WTC11 (cell line): ENCODE measurements around the gene TKT. TPM values are rescaled to one million over a fixed set of nuclear protein-coding genes. Genes with fewer than 3 reads are reported as not detected.
A peak's percentile ranks its signal among the peaks of the same experiment; 100 is the strongest.

ENCODE experiments used
- ATAC-seq: fragments of 200-7000 bp; cut with Tn5 transposase; 2 replicates; pipeline ENCODE4 v1.10.0; 2021; ENCODE audit warnings: mild to moderate bottlenecking, moderate library complexity
- CTCF ChIA-PET: fragments of 300-600 bp; sonication (Branson Sonifier 250); formaldehyde crosslinking; loops from one replicate; lab custom pipeline; 2021; ENCODE audit warnings: antibody characterized with exemption; lab: Charles Lee
- POLR2A ChIA-PET: fragments of 350-600 bp; sonication (Branson Sonifier 250); formaldehyde crosslinking; loops from one replicate; lab custom pipeline; 2021; ENCODE audit warnings: antibody characterized with exemption; lab: Charles Lee
- DNase-seq: peaks from one replicate; pipeline ENCODE4 v3.0.0; 2021; ENCODE audit warnings: low spot score
- H3K27ac Mint-ChIP-seq: 2 replicates; pipeline ENCODE4 v1.8.0; 2021; ENCODE audit warnings: mixed read lengths
- H3K27me3 Mint-ChIP-seq: 2 replicates; pipeline ENCODE4 v1.8.0; 2021; ENCODE audit warnings: low read depth, mild to moderate bottlenecking, moderate library complexity, mixed read lengths
- H3K36me3 Mint-ChIP-seq: 2 replicates; pipeline ENCODE4 v1.8.0; 2021; ENCODE audit warnings: mixed read lengths
- H3K4me1 Mint-ChIP-seq: 2 replicates; pipeline ENCODE4 v1.8.0; 2022; ENCODE audit warnings: mixed read lengths
- H3K4me3 Mint-ChIP-seq: 2 replicates; pipeline ENCODE4 v1.8.0; 2021; ENCODE audit warnings: mild to moderate bottlenecking, moderate library complexity, mixed read lengths
- H3K9me3 Mint-ChIP-seq: 2 replicates; pipeline ENCODE4 v1.8.0; 2021; ENCODE audit warnings: mixed read lengths
- CBFB ChIP-seq: sonication (generic); formaldehyde crosslinking; IDR thresholded peaks from 2 replicates; pipeline ENCODE4 v1.8.1; 2022; ENCODE audit warnings: mild to moderate bottlenecking, low read depth, missing genetic modification reagents
- KAT7 ChIP-seq: sonication (generic); formaldehyde crosslinking; IDR thresholded peaks from 2 replicates; pipeline ENCODE4 v1.8.1; 2023; ENCODE audit warnings: missing genetic modification reagents, mild to moderate bottlenecking, borderline replicate concordance
- OVOL2 ChIP-seq: fragments of 250-450 bp; sonication (Bioruptor Pico); IDR thresholded peaks from 2 replicates; pipeline ENCODE4 v1.9.0; 2021; ENCODE audit warnings: mild to moderate bottlenecking, borderline replicate concordance
- RELA ChIP-seq: sonication (generic); formaldehyde crosslinking; IDR thresholded peaks from 2 replicates; pipeline ENCODE4 v1.8.1; 2022; ENCODE audit warnings: missing genetic modification reagents, mild to moderate bottlenecking, borderline replicate concordance
- TEAD4 ChIP-seq: sonication (generic); formaldehyde crosslinking; IDR thresholded peaks from 2 replicates; pipeline ENCODE4 v1.8.0; 2022; ENCODE audit warnings: mild to moderate bottlenecking, missing genetic modification reagents
- ZNF121 ChIP-seq: sonication (generic); formaldehyde crosslinking; IDR thresholded peaks from 2 replicates; pipeline ENCODE4 v1.8.0; 2023; ENCODE audit warnings: missing genetic modification reagents
- ZNF138 ChIP-seq: sonication (generic); formaldehyde crosslinking; conservative IDR thresholded peaks from 2 replicates; pipeline ENCODE4 v1.8.1; 2022; ENCODE audit warnings: mild to moderate bottlenecking, moderate library complexity, missing genetic modification reagents
- total RNA-seq: library from RNA; stranded (reverse); gene quantifications from 3 replicates; pipeline ENCODE4 v1.2.3, GENCODE V29; 2021
- TF ChIP-seq, protein P1 (sequence below): sonication (generic); formaldehyde crosslinking; IDR thresholded peaks from 2 replicates; pipeline ENCODE4 v1.8.0; 2022; ENCODE audit warnings: mild to moderate bottlenecking, missing genetic modification reagents
- TF ChIP-seq, protein P2 (sequence below): sonication (generic); formaldehyde crosslinking; IDR thresholded peaks from 2 replicates; pipeline ENCODE4 v1.8.1; 2022; ENCODE audit warnings: low read depth, mild to moderate bottlenecking, moderate library complexity, missing genetic modification reagents, borderline replicate concordance
- TF ChIP-seq, protein P3 (sequence below): fragments of 250-450 bp; sonication (Bioruptor Pico); IDR thresholded peaks from 2 replicates; pipeline ENCODE4 v1.9.0; 2021; ENCODE audit warnings: mild to moderate bottlenecking, borderline replicate concordance
- TF ChIP-seq, protein P4 (sequence below): sonication (generic); formaldehyde crosslinking; IDR thresholded peaks from 2 replicates; pipeline ENCODE4 v1.8.1; 2022; ENCODE audit warnings: mild to moderate bottlenecking, moderate library complexity, missing genetic modification reagents
- TF ChIP-seq, protein P5 (sequence below): fragments of 200-600 bp; IDR thresholded peaks from 2 replicates; pipeline ENCODE4 v1.8.0; 2022; ENCODE audit warnings: antibody characterized with exemption
- TF ChIP-seq, protein P6 (sequence below): sonication (generic); formaldehyde crosslinking; IDR thresholded peaks from 2 replicates; pipeline ENCODE4 v1.8.0; 2023; ENCODE audit warnings: missing genetic modification reagents, mild to moderate bottlenecking, borderline replicate concordance
- TF ChIP-seq, protein P7 (sequence below): sonication (generic); formaldehyde crosslinking; IDR thresholded peaks from 2 replicates; pipeline ENCODE4 v1.8.1; 2023; ENCODE audit warnings: mild to moderate bottlenecking, missing genetic modification reagents, borderline replicate concordance
- TF ChIP-seq, protein P8 (sequence below): sonication (generic); formaldehyde crosslinking; IDR thresholded peaks from 2 replicates; pipeline ENCODE4 v1.8.0; 2022; ENCODE audit warnings: mild to moderate bottlenecking, missing genetic modification reagents

The TKT gene
- total RNA-seq, 1 experiment from 2014 or later, result 1,040 TPM

DNA sequence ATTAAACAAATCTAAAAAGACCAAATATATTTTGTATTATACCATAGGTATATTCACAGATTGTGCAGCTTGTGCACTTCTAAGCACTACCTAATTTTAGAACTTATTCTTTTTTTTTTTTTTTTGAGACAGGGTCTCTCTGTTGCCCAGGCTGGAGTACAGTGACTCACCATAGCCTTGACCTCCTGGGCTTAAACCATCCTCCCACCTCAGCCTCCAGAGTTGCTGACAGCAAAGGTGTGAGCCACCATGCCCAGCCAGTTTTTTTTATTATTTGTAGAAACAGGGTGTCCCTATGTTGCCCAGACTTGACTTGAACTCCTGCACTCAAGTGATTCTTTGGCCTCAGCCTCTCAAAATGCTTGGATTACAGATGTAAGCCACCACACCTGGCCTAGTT lies 11.9 kb upstream of the TKT start:
- ATAC-seq, result no peak
- POLR2A ChIA-PET, result no interaction called here
- Mint-ChIP-seq H3K4me3 (no peak overlapping the region), H3K4me1 (peaks cover 29% of the 10 kb centered on the region), H3K36me3 (no peaks in the 10 kb centered on the region), H3K9me3 (no peaks in the 10 kb centered on the region), H3K27ac (peak overlapping the region; percentile 54; the same call in 1 of the 2 replicates), H3K27me3 (no peaks in the 10 kb centered on the region)
- DNase-seq, result no peak
- TF ChIP-seq TEAD4 (CRISPR knock-in tag) (no peak), ZNF121 (CRISPR knock-in tag) (no peak), KAT7 (CRISPR knock-in tag) (no peak), OVOL2 (CRISPR knock-in tag) (no peak), CBFB (CRISPR knock-in tag) (no peak), RELA (CRISPR knock-in tag) (no peak), ZNF138 (no peak)
- TF ChIP-seq, protein P1, sequence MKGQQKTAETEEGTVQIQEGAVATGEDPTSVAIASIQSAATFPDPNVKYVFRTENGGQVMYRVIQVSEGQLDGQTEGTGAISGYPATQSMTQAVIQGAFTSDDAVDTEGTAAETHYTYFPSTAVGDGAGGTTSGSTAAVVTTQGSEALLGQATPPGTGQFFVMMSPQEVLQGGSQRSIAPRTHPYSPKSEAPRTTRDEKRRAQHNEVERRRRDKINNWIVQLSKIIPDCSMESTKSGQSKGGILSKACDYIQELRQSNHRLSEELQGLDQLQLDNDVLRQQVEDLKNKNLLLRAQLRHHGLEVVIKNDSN, result no peak
- TF ChIP-seq, protein P2, sequence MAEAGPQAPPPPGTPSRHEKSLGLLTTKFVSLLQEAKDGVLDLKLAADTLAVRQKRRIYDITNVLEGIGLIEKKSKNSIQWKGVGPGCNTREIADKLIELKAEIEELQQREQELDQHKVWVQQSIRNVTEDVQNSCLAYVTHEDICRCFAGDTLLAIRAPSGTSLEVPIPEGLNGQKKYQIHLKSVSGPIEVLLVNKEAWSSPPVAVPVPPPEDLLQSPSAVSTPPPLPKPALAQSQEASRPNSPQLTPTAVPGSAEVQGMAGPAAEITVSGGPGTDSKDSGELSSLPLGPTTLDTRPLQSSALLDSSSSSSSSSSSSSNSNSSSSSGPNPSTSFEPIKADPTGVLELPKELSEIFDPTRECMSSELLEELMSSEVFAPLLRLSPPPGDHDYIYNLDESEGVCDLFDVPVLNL (CRISPR knock-in tag), result no peak
- TF ChIP-seq, protein P3, sequence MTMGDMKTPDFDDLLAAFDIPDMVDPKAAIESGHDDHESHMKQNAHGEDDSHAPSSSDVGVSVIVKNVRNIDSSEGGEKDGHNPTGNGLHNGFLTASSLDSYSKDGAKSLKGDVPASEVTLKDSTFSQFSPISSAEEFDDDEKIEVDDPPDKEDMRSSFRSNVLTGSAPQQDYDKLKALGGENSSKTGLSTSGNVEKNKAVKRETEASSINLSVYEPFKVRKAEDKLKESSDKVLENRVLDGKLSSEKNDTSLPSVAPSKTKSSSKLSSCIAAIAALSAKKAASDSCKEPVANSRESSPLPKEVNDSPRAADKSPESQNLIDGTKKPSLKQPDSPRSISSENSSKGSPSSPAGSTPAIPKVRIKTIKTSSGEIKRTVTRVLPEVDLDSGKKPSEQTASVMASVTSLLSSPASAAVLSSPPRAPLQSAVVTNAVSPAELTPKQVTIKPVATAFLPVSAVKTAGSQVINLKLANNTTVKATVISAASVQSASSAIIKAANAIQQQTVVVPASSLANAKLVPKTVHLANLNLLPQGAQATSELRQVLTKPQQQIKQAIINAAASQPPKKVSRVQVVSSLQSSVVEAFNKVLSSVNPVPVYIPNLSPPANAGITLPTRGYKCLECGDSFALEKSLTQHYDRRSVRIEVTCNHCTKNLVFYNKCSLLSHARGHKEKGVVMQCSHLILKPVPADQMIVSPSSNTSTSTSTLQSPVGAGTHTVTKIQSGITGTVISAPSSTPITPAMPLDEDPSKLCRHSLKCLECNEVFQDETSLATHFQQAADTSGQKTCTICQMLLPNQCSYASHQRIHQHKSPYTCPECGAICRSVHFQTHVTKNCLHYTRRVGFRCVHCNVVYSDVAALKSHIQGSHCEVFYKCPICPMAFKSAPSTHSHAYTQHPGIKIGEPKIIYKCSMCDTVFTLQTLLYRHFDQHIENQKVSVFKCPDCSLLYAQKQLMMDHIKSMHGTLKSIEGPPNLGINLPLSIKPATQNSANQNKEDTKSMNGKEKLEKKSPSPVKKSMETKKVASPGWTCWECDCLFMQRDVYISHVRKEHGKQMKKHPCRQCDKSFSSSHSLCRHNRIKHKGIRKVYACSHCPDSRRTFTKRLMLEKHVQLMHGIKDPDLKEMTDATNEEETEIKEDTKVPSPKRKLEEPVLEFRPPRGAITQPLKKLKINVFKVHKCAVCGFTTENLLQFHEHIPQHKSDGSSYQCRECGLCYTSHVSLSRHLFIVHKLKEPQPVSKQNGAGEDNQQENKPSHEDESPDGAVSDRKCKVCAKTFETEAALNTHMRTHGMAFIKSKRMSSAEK (CRISPR knock-in tag), result no peak
- TF ChIP-seq, protein P4, sequence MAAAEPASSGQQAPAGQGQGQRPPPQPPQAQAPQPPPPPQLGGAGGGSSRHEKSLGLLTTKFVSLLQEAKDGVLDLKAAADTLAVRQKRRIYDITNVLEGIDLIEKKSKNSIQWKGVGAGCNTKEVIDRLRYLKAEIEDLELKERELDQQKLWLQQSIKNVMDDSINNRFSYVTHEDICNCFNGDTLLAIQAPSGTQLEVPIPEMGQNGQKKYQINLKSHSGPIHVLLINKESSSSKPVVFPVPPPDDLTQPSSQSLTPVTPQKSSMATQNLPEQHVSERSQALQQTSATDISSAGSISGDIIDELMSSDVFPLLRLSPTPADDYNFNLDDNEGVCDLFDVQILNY (CRISPR knock-in tag), result no peak
- TF ChIP-seq, protein P5, sequence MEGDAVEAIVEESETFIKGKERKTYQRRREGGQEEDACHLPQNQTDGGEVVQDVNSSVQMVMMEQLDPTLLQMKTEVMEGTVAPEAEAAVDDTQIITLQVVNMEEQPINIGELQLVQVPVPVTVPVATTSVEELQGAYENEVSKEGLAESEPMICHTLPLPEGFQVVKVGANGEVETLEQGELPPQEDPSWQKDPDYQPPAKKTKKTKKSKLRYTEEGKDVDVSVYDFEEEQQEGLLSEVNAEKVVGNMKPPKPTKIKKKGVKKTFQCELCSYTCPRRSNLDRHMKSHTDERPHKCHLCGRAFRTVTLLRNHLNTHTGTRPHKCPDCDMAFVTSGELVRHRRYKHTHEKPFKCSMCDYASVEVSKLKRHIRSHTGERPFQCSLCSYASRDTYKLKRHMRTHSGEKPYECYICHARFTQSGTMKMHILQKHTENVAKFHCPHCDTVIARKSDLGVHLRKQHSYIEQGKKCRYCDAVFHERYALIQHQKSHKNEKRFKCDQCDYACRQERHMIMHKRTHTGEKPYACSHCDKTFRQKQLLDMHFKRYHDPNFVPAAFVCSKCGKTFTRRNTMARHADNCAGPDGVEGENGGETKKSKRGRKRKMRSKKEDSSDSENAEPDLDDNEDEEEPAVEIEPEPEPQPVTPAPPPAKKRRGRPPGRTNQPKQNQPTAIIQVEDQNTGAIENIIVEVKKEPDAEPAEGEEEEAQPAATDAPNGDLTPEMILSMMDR, result no peak
- TF ChIP-seq, all 79 proteins: peak for 0
- CTCF ChIA-PET, result interaction anchor here (0.7 kb wide), 3 partner anchors 7 to 293 kb away, joined by 3 to 6 read pairs (median 4); no protein-coding TSS in a partner anchor

DNA sequence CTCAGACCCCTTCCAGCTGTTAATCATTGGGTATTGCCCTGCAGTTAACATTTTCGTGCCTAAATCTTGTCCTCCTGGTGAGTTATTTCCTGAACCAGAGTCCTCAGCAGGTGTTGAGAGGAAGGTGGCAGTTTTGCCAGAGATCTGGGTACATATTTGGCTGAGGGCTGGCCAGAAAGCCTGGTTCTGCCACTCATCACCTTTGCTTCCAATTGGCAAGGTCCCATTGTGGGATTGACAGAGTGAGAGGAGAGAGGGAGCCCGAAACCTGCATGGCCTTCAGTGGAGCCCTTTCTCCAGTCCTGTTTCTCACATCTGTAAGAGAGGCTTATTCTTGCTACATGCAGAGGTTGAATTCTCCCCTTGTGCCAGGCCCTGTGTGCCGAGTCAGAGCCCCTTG lies 8.9 kb upstream of the TKT start:
- Mint-ChIP-seq H3K27ac (peak overlapping the region; percentile 9; the same call in 1 of the 2 replicates), H3K4me3 (no peak overlapping the region), H3K36me3 (no peaks in the 10 kb centered on the region), H3K27me3 (no peaks in the 10 kb centered on the region), H3K9me3 (no peaks in the 10 kb centered on the region), H3K4me1 (peaks cover 29% of the 10 kb centered on the region)
- DNase-seq, result no peak
- CTCF ChIA-PET, result interaction anchor here (0.7 to 1.2 kb wide), 2 partner anchors 35 to 45 kb away, joined by 4 to 7 read pairs; no protein-coding TSS in a partner anchor
- POLR2A ChIA-PET, result interaction anchor here (0.7 kb wide), 1 partner anchor 873 kb away, joined by 6 read pairs; no protein-coding TSS in a partner anchor
- ATAC-seq, result no peak
- TF ChIP-seq, protein P6, sequence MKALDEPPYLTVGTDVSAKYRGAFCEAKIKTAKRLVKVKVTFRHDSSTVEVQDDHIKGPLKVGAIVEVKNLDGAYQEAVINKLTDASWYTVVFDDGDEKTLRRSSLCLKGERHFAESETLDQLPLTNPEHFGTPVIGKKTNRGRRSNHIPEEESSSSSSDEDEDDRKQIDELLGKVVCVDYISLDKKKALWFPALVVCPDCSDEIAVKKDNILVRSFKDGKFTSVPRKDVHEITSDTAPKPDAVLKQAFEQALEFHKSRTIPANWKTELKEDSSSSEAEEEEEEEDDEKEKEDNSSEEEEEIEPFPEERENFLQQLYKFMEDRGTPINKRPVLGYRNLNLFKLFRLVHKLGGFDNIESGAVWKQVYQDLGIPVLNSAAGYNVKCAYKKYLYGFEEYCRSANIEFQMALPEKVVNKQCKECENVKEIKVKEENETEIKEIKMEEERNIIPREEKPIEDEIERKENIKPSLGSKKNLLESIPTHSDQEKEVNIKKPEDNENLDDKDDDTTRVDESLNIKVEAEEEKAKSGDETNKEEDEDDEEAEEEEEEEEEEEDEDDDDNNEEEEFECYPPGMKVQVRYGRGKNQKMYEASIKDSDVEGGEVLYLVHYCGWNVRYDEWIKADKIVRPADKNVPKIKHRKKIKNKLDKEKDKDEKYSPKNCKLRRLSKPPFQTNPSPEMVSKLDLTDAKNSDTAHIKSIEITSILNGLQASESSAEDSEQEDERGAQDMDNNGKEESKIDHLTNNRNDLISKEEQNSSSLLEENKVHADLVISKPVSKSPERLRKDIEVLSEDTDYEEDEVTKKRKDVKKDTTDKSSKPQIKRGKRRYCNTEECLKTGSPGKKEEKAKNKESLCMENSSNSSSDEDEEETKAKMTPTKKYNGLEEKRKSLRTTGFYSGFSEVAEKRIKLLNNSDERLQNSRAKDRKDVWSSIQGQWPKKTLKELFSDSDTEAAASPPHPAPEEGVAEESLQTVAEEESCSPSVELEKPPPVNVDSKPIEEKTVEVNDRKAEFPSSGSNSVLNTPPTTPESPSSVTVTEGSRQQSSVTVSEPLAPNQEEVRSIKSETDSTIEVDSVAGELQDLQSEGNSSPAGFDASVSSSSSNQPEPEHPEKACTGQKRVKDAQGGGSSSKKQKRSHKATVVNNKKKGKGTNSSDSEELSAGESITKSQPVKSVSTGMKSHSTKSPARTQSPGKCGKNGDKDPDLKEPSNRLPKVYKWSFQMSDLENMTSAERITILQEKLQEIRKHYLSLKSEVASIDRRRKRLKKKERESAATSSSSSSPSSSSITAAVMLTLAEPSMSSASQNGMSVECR (CRISPR knock-in tag), result no peak
- TF ChIP-seq, protein P7, sequence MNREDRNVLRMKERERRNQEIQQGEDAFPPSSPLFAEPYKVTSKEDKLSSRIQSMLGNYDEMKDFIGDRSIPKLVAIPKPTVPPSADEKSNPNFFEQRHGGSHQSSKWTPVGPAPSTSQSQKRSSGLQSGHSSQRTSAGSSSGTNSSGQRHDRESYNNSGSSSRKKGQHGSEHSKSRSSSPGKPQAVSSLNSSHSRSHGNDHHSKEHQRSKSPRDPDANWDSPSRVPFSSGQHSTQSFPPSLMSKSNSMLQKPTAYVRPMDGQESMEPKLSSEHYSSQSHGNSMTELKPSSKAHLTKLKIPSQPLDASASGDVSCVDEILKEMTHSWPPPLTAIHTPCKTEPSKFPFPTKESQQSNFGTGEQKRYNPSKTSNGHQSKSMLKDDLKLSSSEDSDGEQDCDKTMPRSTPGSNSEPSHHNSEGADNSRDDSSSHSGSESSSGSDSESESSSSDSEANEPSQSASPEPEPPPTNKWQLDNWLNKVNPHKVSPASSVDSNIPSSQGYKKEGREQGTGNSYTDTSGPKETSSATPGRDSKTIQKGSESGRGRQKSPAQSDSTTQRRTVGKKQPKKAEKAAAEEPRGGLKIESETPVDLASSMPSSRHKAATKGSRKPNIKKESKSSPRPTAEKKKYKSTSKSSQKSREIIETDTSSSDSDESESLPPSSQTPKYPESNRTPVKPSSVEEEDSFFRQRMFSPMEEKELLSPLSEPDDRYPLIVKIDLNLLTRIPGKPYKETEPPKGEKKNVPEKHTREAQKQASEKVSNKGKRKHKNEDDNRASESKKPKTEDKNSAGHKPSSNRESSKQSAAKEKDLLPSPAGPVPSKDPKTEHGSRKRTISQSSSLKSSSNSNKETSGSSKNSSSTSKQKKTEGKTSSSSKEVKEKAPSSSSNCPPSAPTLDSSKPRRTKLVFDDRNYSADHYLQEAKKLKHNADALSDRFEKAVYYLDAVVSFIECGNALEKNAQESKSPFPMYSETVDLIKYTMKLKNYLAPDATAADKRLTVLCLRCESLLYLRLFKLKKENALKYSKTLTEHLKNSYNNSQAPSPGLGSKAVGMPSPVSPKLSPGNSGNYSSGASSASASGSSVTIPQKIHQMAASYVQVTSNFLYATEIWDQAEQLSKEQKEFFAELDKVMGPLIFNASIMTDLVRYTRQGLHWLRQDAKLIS (CRISPR knock-in tag), result no peak
- TF ChIP-seq, protein P8, sequence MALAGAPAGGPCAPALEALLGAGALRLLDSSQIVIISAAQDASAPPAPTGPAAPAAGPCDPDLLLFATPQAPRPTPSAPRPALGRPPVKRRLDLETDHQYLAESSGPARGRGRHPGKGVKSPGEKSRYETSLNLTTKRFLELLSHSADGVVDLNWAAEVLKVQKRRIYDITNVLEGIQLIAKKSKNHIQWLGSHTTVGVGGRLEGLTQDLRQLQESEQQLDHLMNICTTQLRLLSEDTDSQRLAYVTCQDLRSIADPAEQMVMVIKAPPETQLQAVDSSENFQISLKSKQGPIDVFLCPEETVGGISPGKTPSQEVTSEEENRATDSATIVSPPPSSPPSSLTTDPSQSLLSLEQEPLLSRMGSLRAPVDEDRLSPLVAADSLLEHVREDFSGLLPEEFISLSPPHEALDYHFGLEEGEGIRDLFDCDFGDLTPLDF (CRISPR knock-in tag), result no peak
- no peak for TF ChIP-seq ZNF121 (CRISPR knock-in tag)
